Breast epithelium (tissue), 3 donors: ENCODE measurements around the gene THAP9.

Experiments used
- POLR2AphosphoS5 ChIP-seq, 3 donors: sonication (generic); formaldehyde crosslinking; IDR thresholded peaks; one replicate each; pipeline ENCODE4 v1.6.1; 2017; ENCODE audit warnings: antibody characterized with exemption in 3 of 3
- TF ChIP-seq, protein P1 (sequence below), 3 donors: fragments of 450-650 bp; IDR thresholded peaks; one replicate each; pipeline ENCODE4 v1.5.1; 2016 to 2017; ENCODE audit warnings: antibody characterized with exemption in 3 of 3, mild to moderate bottlenecking in 3 of 3, moderate library complexity in 3 of 3

DNA sequence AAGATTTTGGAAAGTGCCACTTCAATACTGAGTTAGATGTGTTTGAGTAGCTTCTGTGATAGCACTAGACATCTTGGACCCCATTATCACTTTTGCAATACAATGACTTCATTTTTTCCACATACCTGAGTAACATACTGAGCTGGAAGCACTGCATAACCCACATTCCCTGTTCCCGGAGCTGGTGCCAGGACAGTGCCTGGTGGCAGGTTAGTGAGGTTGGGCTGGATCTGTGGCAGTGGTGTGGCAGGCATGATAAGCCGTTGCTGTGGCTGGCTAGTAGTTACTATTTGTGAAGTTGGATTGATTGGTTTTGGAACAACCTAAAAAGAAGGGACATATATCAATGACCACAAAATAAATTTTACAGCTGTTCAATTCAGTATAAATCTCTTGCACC lies 38.9 kb downstream of the THAP9 start:
- TF ChIP-seq, protein P1, sequence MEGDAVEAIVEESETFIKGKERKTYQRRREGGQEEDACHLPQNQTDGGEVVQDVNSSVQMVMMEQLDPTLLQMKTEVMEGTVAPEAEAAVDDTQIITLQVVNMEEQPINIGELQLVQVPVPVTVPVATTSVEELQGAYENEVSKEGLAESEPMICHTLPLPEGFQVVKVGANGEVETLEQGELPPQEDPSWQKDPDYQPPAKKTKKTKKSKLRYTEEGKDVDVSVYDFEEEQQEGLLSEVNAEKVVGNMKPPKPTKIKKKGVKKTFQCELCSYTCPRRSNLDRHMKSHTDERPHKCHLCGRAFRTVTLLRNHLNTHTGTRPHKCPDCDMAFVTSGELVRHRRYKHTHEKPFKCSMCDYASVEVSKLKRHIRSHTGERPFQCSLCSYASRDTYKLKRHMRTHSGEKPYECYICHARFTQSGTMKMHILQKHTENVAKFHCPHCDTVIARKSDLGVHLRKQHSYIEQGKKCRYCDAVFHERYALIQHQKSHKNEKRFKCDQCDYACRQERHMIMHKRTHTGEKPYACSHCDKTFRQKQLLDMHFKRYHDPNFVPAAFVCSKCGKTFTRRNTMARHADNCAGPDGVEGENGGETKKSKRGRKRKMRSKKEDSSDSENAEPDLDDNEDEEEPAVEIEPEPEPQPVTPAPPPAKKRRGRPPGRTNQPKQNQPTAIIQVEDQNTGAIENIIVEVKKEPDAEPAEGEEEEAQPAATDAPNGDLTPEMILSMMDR (IDR thresholded peaks at IDR 0.05), result no peak
- TF ChIP-seq POLR2AphosphoS5 (IDR thresholded peaks at IDR 0.05), result no peak
